ENCODE measurements around the gene SLC66A2.
"Not testable (repeated sequence)": the region's sequence is repeated elsewhere in the genome, so short reads cannot be mapped to it uniquely, and the experiment has no call there.

SLC66A2 gene

GRCh38 chr18:79883461-79884293 is 67.8 kb downstream of the SLC66A2 start:
- DNase-seq = no peak

GRCh38 chr18:79882522-79883241 is 68.8 kb downstream of the SLC66A2 start:
- no peak for DNase-seq

GRCh38 chr18:79881695-79882094 is 69.8 kb downstream of the SLC66A2 start:
- DNase-seq = peak in 13 of 56 donors; percentile 11 to 52 (median 33)

GRCh38 chr18:79879566-79879965 is 71.9 kb downstream of the SLC66A2 start:
- DNase-seq = no peak

GRCh38 chr18:79878741-79879378 is 72.6 kb downstream of the SLC66A2 start:
- no peak for DNase-seq

- not testable (repeated sequence) for DNase-seq
Observed at GRCh38 chr18:79878246-79878645, 73.2 kb downstream of the SLC66A2 start.

- no peak for DNase-seq
Observed at GRCh38 chr18:79877163-79878091, 74.0 kb downstream of the SLC66A2 start.

- no peak for DNase-seq
Observed at GRCh38 chr18:79876497-79876896, 75.0 kb downstream of the SLC66A2 start.

- peak in 2 of 56 donors; percentile 41 for DNase-seq
Observed at GRCh38 chr18:79875931-79876461, 75.5 kb downstream of the SLC66A2 start.

- no peak for DNase-seq
Observed at GRCh38 chr18:79875531-79875919, 75.9 kb downstream of the SLC66A2 start.

GRCh38 chr18:79874553-79875530 is 76.6 kb downstream of the SLC66A2 start:
- DNase-seq = no peak

GRCh38 chr18:79873449-79874110 is 77.9 kb downstream of the SLC66A2 start:
- DNase-seq = no peak

GRCh38 chr18:79872527-79873444 is 78.7 kb downstream of the SLC66A2 start:
- no peak for DNase-seq

- no peak for DNase-seq
Observed at GRCh38 chr18:79871481-79872091, 79.9 kb downstream of the SLC66A2 start.

- no peak for DNase-seq
Observed at GRCh38 chr18:79871026-79871390, 80.4 kb downstream of the SLC66A2 start.

GRCh38 chr18:79870301-79871025 is 81.0 kb downstream of the SLC66A2 start:
- DNase-seq = peak in 2 of 56 donors; percentile 18 to 23
